Psoas muscle (tissue), 8 donors: ENCODE measurements around the gene OR7C1. TPM values are rescaled to one million over a fixed set of nuclear protein-coding genes. Genes with fewer than 3 reads are reported as not detected.

Source experiments
- ATAC-seq, 4 donors: fragments of 200-7000 bp; cut with Tn5 transposase; one replicate each; pipeline ENCODE4 v1.9.1; 2020; ENCODE audit warnings: moderate library complexity in 3 of 4, mild to moderate bottlenecking in 2 of 4
- DNase-seq, 2 donors: peaks; one replicate each; pipeline ENCODE4 v3.0.0-alpha.2; 2020
- H3K27ac ChIP-seq: fragments of 200-600 bp; one replicate; pipeline ENCODE4 v1.8.0; 2022
- H3K27me3 ChIP-seq, 3 donors: fragments of 200-600 bp in 1 of 3; one replicate each; pipeline versions ENCODE4 v1.6.1 to v1.8.0; 2013 to 2022; ENCODE audit warnings: low read length in 2 of 3, mild to moderate bottlenecking in 2 of 3, moderate library complexity in 1 of 3; ENCODE audit not compliant: insufficient read depth in 3 of 3
- H3K36me3 ChIP-seq, 2 donors: fragments of 200-600 bp in 1 of 2; one replicate each; pipeline versions ENCODE4 v1.6.1 to v1.8.0; 2013 to 2022; ENCODE audit warnings: low read depth in 1 of 2, mild to moderate bottlenecking in 1 of 2, moderate library complexity in 1 of 2; ENCODE audit not compliant: insufficient read depth in 1 of 2
- H3K4me1 ChIP-seq: fragments of 200-600 bp; one replicate; pipeline ENCODE4 v1.8.0; 2022
- H3K4me3 ChIP-seq: fragments of 200-600 bp; one replicate; pipeline ENCODE4 v1.8.0; 2022; ENCODE audit warnings: mild to moderate bottlenecking
- H3K9me3 ChIP-seq: fragments of 200-600 bp; one replicate; pipeline ENCODE4 v1.8.0; 2022
- CTCF ChIP-seq: fragments of 200-600 bp; IDR thresholded peaks from one replicate; pipeline ENCODE4 v1.8.0; 2022; ENCODE audit warnings: antibody characterized with exemption
- WGBS, 3 donors: extraction: QIAGEN DNeasy Blood & Tissue Kit; methylation state at CpG; one replicate each; pipeline versions ENCODE4 v1.1.6 to v1.1.7; 2013; 5-methylcytosine and 5-hydroxymethylcytosine counted together
- intact Hi-C, 2 donors: fragments of 100-400 bp; cut with DNase I; formaldehyde crosslinking; loops; one replicate each; pipeline versions ENCODE4 v1.11.0 to v1.14.2; 2022
- polyA plus RNA-seq, 3 donors: library from polyadenylated mRNA; stranded (reverse); fragments of 200-250 nt; gene quantifications; one replicate each; pipeline ENCODE4 v1.2.3, GENCODE V29; 2013
- total RNA-seq, 4 donors: library from RNA; stranded (reverse); fragmentation: NEBNext Ultra II Directional in 2 of 4; extraction: Animal tissue kit (Norgen Biotek cat#: 25700) in 2 of 4; gene quantifications; one replicate each; pipeline versions ENCODE4 v1.2.1 to v1.2.4, GENCODE V29; 2021 to 2023
- donor health status: healthy with polysubstance abuse.
- donor health status: DM: no; HTN: no; CAD: no; lungs with moderate emphysema.
- donor health status: Bipolar disorder and iron deficiency.
- donor health status: healthy.
- donor health status: DM: yes; HTN: yes; CAD: no.
- donor health status: DM: no; HTN: no; CAD: no.
- donor health status: DM: no; HTN: no; CAD: no.
- donor health status: DM: yes; HTN: yes; CAD: no.

Gene OR7C1
- total and polyA plus RNA-seq, 7 donors: under 0.01 to 0.04 (median 0.02) TPM; not detected in 4

- TF ChIP-seq CTCF: no peak
- Histone ChIP-seq H3K27ac (no peak overlapping the region), H3K9me3 (peaks cover 8% of the 10 kb centered on the region), H3K4me3 (no peak overlapping the region), H3K27me3 (peaks cover 0 to 3% (median 2%) of the 10 kb centered on the region in 3 donors), H3K36me3 (no peaks in the 10 kb centered on the region), H3K4me1 (no peaks in the 10 kb centered on the region)
- no peak for DNase-seq
- WGBS, 3 donors: 84 to 88% (median 86%) methylated on average over 2 of the region's 2 CpGs
- intact Hi-C loops: no loop called here
- ATAC-seq: no peak
These were observed 72.9 kb downstream of the OR7C1 start for GRCh38 chr19:14762111-14762510.

GRCh38 chr19:14761607-14762006, 73.4 kb downstream of the OR7C1 start:
- no peak for DNase-seq
- no peak overlapping the region for H3K27ac ChIP-seq
- H3K9me3 ChIP-seq: peaks cover 10% of the 10 kb centered on the region
- H3K36me3 ChIP-seq: no peaks in the 10 kb centered on the region
- no peaks in the 10 kb centered on the region for H3K4me1 ChIP-seq
- TF ChIP-seq CTCF: no peak
- intact Hi-C loops: no loop called here
- ATAC-seq: no peak
- WGBS, 3 donors: 61 to 64% (median 63%) methylated on average over 5 of the region's 5 CpGs
- H3K27me3 ChIP-seq: peaks cover 0 to 3% (median 2%) of the 10 kb centered on the region in 3 donors
- no peak overlapping the region for H3K4me3 ChIP-seq

- Histone ChIP-seq H3K27me3 (peaks cover 0 to 3% (median 2%) of the 10 kb centered on the region in 3 donors), H3K27ac (no peak overlapping the region), H3K36me3 (no peaks in the 10 kb centered on the region), H3K4me3 (no peak overlapping the region), H3K9me3 (peaks cover 10% of the 10 kb centered on the region), H3K4me1 (no peaks in the 10 kb centered on the region)
- TF ChIP-seq CTCF: no peak
- no peak for ATAC-seq
- 19 to 34% (median 33%) methylated on average over 16 of the region's 16 CpGs for WGBS, 3 donors
- intact Hi-C loops: no loop called here
- no peak for DNase-seq
These were observed 76.2 kb downstream of the OR7C1 start for GRCh38 chr19:14758816-14759215.

- H3K4me3 ChIP-seq: no peak overlapping the region
- H3K27ac ChIP-seq: no peak overlapping the region
- intact Hi-C loops: no loop called here
- H3K27me3 ChIP-seq: no peaks in the 10 kb centered on the region
- DNase-seq (no peak), ATAC-seq (no peak)
- no peaks in the 10 kb centered on the region for H3K4me1 ChIP-seq
- TF ChIP-seq CTCF: no peak
- peaks cover 4% of the 10 kb centered on the region for H3K9me3 ChIP-seq
- WGBS, 3 donors: 61 to 81% (median 69%) methylated on average over 6 of the region's 6 CpGs
- no peaks in the 10 kb centered on the region for H3K36me3 ChIP-seq
These were observed 86.4 kb downstream of the OR7C1 start for GRCh38 chr19:14748601-14749000.

Other genes starting within 250 kb of the OR7C1 start
- under 1 TPM in 2 of 4 donors, not detected in 2; 0.11 to 0.27 TPM for gene ADGRE3, start 160.3 kb downstream of the OR7C1 start, total RNA-seq
- gene ADGRE3, start 160.3 kb downstream of the OR7C1 start, polyA plus RNA-seq: not detected
- 1 to 10 TPM; 6.8 to 9.7 (median 8.5) TPM for gene ZNF333, start 145.1 kb downstream of the OR7C1 start, total RNA-seq
- 10 to 100 TPM in 2 of 3 donors, 1 to 10 TPM in 1; 6.9 to 16.0 (median 10.2) TPM for gene ZNF333, start 145.1 kb downstream of the OR7C1 start, polyA plus RNA-seq
- gene ADGRE2, start 56.6 kb downstream of the OR7C1 start, total RNA-seq: under 1 TPM; 0.56 to 0.96 (median 0.79) TPM
- gene ADGRE2, start 56.6 kb downstream of the OR7C1 start, polyA plus RNA-seq: under 1 TPM; 0.12 to 0.19 (median 0.13) TPM
- not detected for gene OR7A5, start within 50 bp of the OR7C1 start, total RNA-seq
- under 1 TPM; 0.01 TPM for gene OR7A5, start within 50 bp of the OR7C1 start, polyA plus RNA-seq
- gene OR7A10, start 13.7 kb upstream of the OR7C1 start, total RNA-seq: not detected
- gene OR7A10, start 13.7 kb upstream of the OR7C1 start, polyA plus RNA-seq: not detected
- gene OR7A17, start 50.9 kb upstream of the OR7C1 start, total RNA-seq: not detected
- not detected for gene OR7A17, start 50.9 kb upstream of the OR7C1 start, polyA plus RNA-seq
- gene OR7C2, start 106.3 kb upstream of the OR7C1 start, total RNA-seq: not detected
- gene OR7C2, start 106.3 kb upstream of the OR7C1 start, polyA plus RNA-seq: not detected
- gene SLC1A6, start 144.7 kb upstream of the OR7C1 start, total RNA-seq: not detected
- not detected for gene SLC1A6, start 144.7 kb upstream of the OR7C1 start, polyA plus RNA-seq
- gene CASP14, start 214.3 kb upstream of the OR7C1 start, total RNA-seq: not detected
- gene CASP14, start 214.3 kb upstream of the OR7C1 start, polyA plus RNA-seq: not detected
- not detected for gene OR1I1, start 247.0 kb upstream of the OR7C1 start, total RNA-seq
- not detected for gene OR1I1, start 247.0 kb upstream of the OR7C1 start, polyA plus RNA-seq